Activated CD4-positive, alpha-beta T cell treated with anti-CD3 and anti-CD28 coated beads, Interleukin-2, amount 50 U/mL, for 24 hours (primary cell): Measurements from ENCODE around the gene NDNF.

ENCODE experiments used
- DNase-seq, 2 donors: peaks; one replicate each; pipeline ENCODE4 v3.0.0-alpha.2; 2020; ENCODE audit warnings: low read depth in 1 of 2, low spot score in 1 of 2

The NDNF gene

DNA sequence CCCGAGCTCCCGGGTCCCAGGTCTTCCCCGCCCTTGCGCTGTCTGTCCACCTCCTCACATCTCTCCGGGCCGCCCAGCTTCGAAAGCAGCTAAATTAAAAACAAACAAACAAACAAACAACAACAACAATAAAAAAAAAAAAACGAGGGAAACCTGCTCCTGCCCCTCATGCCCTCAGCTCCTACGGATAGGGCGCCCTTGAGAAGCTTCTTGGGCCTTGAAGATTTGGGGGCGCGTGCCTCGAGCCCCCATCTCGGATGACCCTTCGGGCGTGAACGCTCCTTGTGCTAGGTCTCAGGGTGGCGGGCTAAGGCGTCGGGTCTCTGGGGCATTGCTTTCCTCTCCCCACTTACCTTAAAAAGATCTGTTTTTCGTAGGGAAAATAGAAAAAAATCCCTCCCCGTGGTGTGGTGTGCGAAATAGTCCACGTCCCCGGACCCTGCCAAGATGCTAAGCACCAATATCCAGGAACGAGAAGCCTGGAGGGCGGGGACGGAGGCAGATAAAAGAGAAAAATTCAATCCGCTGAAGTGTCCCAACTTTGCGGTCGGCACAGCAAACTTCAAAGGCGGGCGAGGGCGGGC, 603 bp downstream of the NDNF start:
- no peak for DNase-seq

DNA sequence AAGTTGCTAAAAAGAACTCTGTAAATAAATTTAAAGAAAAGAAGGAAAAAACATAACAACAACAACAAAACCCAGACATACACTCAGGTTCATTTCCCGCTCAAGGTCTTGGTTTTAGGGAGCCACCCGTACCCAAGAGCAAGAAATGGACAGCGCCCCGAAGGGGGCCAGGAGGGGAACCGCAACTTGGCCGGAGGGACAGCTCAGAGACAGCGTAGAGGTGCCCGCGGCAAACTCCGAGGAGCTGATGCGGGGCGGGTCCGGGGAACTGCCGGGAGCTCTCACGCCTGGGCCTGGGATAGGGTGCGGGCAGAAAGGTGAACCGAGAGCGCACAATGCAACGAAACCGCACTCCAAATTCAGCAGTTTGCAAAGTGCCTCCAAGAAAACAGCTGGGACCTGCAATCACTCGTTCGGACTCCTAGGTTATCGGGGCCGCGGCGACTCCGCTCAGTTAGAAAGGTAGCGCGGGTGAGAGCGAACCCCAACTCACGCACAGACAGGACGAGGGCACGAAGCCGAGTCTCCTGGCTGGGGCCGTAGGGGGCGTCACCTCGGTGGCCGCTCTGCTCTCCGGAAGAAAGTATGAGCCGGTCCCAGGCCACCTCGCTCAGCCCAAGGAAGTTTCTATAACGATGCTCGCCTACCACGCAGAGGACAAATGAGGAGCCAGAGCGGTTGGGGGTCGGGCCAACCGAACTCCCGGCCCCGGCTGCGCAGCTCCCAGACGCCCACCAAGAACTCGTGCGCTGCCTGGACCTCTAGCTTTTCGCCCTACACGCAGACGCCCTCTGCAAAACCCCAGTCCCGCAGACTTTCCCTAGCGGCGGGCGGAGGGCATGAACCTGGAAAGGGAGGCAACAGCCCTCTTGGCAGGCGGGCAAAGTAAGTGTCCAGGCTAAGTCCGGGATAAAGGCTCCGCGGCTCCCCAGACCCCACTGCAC, 1.4 kb downstream of the NDNF start:
- DNase-seq = no peak

DNA sequence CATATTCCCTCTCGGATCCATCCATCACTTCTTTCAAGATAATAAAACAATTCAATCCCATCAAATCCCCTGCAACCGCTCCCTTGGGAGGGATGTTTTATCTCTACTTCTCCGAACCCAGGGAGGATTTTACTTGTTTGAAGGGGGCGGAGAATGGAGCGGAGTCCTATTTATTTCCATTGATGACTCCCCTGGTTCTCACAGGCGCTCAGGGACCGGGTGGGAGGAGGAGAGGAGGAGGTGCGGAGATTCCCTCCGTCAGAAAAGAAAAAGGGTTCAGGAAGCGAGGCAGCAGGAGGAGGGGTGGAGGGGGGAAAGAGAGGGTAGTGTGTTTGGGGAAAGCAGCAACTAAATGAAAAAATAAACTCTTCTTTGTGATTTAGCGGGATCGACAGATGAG, 2.1 kb downstream of the NDNF start:
- DNase-seq = no peak

DNA sequence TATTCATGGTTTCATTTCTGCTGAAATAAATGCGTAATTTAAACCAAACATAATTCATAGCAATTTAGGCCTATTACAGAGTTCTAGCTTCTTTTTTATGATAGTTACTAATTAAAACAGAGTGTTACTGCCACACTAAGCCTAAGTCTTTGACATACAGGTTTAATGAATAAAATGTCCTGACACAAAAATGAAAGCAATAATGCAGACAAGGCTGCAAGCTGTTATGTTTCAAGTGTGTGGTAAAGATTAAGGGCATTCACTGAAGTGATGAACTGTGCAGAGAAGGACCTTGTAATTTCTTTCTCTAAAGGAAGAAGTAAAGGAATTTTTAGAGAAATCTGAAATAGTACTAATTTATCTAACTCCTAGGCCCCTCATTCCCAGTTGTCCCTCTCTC, 2.9 kb downstream of the NDNF start:
- no peak for DNase-seq

GRCh38 chr4:121064482-121064881, 7.9 kb downstream of the NDNF start:
- DNase-seq = no peak

DNA sequence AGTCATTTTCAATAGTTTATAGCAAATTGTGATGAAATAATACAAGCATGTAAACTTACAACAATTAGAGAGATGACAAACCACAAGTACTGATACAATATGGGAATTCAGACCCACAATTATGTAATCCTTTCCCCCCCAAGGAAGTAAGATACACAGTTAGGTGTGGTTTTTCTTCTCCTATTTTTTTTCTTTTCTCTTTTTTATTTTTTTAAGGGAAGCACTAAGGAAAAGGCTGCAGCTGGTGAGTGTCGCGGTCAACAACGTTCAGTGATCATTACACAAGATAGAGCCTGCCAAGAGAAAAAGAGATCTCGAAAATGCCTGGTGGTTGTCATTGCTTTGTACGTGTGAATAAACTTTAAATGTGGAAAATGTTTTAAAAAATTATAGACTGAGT, 9.8 kb downstream of the NDNF start:
- DNase-seq = no peak

DNA sequence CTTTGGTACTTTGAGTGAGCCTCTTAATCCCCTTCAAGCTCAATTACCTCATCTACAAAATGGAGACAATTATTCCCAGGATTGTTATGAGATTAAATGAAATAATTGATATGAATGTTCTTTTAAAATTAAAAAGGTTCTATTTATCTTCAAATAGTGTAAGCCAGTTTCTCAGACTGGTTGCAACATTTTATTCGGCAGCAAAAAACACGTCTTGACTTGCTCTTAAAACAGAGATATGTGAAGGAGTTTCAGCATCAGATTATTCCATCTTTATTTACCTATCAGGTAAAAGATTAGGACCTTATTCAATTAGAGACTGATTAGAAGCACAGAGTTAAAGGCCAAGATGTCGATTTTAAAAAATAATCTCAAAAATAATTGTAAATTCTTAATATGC, 10.5 kb downstream of the NDNF start:
- DNase-seq = no peak

- no peak for DNase-seq
These were observed 11.1 kb downstream of the NDNF start for GRCh38 chr4:121061215-121061614.

- DNase-seq = no peak
These were observed 14.8 kb downstream of the NDNF start for GRCh38 chr4:121057466-121057922.

- no peak for DNase-seq
These were observed 16.3 kb downstream of the NDNF start for GRCh38 chr4:121056066-121056465.

DNA sequence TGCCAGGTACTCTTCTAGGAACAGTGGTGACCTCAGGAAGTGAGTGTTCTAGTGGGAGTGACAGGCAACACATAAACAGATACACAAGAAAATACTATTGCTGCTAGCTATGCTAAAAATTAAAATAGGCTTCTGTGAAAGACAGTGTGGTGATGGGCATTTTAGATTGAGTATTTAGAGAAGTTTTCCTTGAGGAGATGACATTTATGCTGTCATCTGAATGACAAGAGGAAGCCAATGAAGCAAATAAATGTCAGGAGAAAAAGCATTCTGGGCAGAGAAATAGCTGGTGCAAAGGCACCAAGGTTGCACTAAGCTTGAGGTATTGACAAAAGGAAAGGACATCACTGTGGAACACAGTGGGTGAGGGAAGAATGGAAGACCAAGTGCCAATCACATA, 18.0 kb downstream of the NDNF start:
- DNase-seq = no peak

GRCh38 chr4:121053601-121054143, 18.7 kb downstream of the NDNF start:
- DNase-seq = no peak

- no peak for DNase-seq
These were observed 22.0 kb downstream of the NDNF start for GRCh38 chr4:121050300-121050699.

DNA sequence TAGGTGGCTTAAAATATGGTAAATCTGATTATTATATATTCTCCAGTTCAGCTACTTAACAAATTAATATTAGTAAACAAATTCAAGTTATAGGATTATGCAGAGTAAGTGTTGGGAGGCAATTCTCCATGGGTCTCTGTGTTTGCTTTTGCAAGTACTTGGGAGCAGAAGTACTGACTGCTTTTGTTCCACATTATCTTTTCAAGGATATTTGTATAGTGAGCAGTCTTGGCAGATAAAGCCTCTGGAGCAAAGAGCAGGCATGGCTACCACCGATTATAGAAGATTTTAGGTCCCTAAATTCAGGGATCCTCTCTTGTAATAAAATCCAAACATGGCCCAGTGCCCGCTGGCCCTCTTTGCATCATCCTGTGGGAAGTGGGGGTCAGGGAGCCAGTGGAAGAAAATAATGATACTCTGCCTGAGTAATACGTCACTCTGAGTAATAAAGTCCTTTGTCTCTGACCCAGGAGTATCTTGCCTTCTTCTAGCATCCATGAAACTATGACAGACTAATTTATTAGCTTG, 23.2 kb downstream of the NDNF start:
- DNase-seq = no peak

DNA sequence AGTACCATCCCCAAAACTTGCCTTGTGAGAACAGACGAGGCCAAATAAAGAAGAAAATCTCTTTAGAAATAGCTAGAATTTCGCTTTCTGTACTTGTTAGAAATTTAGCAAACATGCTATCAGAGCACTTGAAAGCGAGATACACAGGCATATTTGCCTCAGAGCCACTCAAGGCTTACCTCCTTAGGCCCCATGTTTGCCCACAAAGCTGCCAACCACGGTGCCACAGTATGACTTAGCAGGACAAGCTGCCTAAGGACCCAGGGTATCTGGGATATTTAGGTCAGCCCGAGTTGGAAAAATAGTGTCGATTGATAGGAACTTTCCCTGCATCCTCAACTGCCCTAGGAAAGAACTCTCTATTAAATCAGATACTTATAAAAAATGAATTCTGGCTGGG, 24.2 kb downstream of the NDNF start:
- DNase-seq = no peak

GRCh38 chr4:121041307-121042090, 30.8 kb downstream of the NDNF start:
- DNase-seq = peak in 1 of 2 donors; percentile 34

GRCh38 chr4:121034017-121034416, 38.3 kb downstream of the NDNF start:
- no peak for DNase-seq

- DNase-seq = no peak
These were observed 41.6 kb downstream of the NDNF start for GRCh38 chr4:121030711-121031110.

DNA sequence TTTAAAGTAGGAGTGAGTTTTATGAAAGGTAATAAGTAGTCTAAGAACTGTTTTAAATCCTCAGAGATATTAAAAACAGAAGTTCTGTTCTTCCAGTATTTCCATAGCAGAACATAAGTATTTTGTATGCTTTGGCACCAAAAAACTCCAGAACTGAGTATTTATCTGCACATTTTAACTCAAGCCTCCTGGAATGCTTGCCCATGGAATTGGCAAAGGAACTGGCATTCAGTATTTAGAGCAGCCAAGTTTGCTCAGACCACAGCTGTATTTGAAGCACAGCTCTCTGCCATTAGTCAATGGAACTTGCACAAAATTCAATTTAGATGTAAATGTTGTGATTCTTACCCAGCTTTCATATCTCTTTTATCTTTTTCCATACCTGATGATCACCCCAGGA, 42.2 kb downstream of the NDNF start:
- no peak for DNase-seq

- no peak for DNase-seq
These were observed 46.3 kb downstream of the NDNF start for GRCh38 chr4:121026034-121026433.

- no peak for DNase-seq
These were observed 46.8 kb downstream of the NDNF start for GRCh38 chr4:121025540-121025939.
